Calu3 (cell line): Measurements from ENCODE around the gene BPI. TPM values are rescaled to one million over a fixed set of nuclear protein-coding genes. Genes with fewer than 3 reads are reported as not detected.

Experiments
- BruUV-seq: library from RNA; stranded (reverse); fragments of 400-500 nt; replicated peaks from 2 replicates; lab custom pipeline; 2021; lab: Mats Ljungman, UMichigan
- CTCF ChIA-PET: fragments of 300-600 bp; sonication (Branson Sonifier 250); formaldehyde crosslinking; loops from one replicate; lab custom pipeline; 2022; ENCODE audit warnings: antibody characterized with exemption; lab: Charles Lee
- DNase-seq: peaks from one replicate; pipeline ENCODE4 v3.0.0; 2022
- H3K27ac Mint-ChIP-seq: one replicate; pipeline ENCODE4 v1.8.0; 2022; ENCODE audit warnings: mixed read lengths; ENCODE audit not compliant: unreplicated experiment
- H3K27me3 Mint-ChIP-seq: one replicate; pipeline ENCODE4 v1.8.0; 2022; ENCODE audit warnings: mixed read lengths; ENCODE audit not compliant: unreplicated experiment
- H3K36me3 Mint-ChIP-seq: one replicate; pipeline ENCODE4 v1.8.0; 2022; ENCODE audit warnings: mild to moderate bottlenecking, moderate library complexity, mixed read lengths; ENCODE audit not compliant: insufficient read depth, unreplicated experiment
- H3K4me1 Mint-ChIP-seq: one replicate; pipeline ENCODE4 v1.8.0; 2022; ENCODE audit warnings: mild to moderate bottlenecking, low read depth, mixed read lengths; ENCODE audit not compliant: unreplicated experiment
- H3K4me3 Mint-ChIP-seq: one replicate; pipeline ENCODE4 v1.8.0; 2022; ENCODE audit warnings: mild to moderate bottlenecking, low read depth, moderate library complexity, mixed read lengths; ENCODE audit not compliant: unreplicated experiment
- H3K9me3 Mint-ChIP-seq: one replicate; pipeline ENCODE4 v1.8.0; 2022; ENCODE audit warnings: low read depth, mixed read lengths; ENCODE audit not compliant: unreplicated experiment
- intact Hi-C: fragments of 100-400 bp; cut with micrococcal nuclease; formaldehyde crosslinking; loops from one replicate; pipeline ENCODE4 v1.10.0; 2022; ENCODE audit not compliant: unreplicated experiment
- total RNA-seq: library from RNA; stranded (reverse); gene quantifications from 2 replicates; pipeline ENCODE4 v1.2.3, GENCODE V29; 2022
- TF ChIP-seq, protein P1 (sequence below): fragments of 200-600 bp; IDR thresholded peaks from one replicate; pipeline ENCODE4 v1.8.0; 2022; ENCODE audit warnings: antibody characterized with exemption; ENCODE audit not compliant: unreplicated experiment

Gene BPI
- total RNA-seq, 1 experiment from 2014 or later = not detected

- TF ChIP-seq, protein P1, sequence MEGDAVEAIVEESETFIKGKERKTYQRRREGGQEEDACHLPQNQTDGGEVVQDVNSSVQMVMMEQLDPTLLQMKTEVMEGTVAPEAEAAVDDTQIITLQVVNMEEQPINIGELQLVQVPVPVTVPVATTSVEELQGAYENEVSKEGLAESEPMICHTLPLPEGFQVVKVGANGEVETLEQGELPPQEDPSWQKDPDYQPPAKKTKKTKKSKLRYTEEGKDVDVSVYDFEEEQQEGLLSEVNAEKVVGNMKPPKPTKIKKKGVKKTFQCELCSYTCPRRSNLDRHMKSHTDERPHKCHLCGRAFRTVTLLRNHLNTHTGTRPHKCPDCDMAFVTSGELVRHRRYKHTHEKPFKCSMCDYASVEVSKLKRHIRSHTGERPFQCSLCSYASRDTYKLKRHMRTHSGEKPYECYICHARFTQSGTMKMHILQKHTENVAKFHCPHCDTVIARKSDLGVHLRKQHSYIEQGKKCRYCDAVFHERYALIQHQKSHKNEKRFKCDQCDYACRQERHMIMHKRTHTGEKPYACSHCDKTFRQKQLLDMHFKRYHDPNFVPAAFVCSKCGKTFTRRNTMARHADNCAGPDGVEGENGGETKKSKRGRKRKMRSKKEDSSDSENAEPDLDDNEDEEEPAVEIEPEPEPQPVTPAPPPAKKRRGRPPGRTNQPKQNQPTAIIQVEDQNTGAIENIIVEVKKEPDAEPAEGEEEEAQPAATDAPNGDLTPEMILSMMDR = no peak
- Mint-ChIP-seq H3K4me3 (no peak overlapping the region), H3K4me1 (no peaks in the 10 kb centered on the region), H3K27me3 (peaks cover 40% of the 10 kb centered on the region), H3K27ac (no peak overlapping the region), H3K9me3 (no peaks in the 10 kb centered on the region), H3K36me3 (no peaks in the 10 kb centered on the region)
- CTCF ChIA-PET = no interaction called here
- BruUV-seq = no TSS peak
- DNase-seq = no peak
- intact Hi-C loops = no loop called here
Measured at GRCh38 chr20:38357653-38358207, 53.8 kb downstream of the BPI start.

GRCh38 chr20:38358556-38358955 lies 54.6 kb downstream of the BPI start:
- no peak for DNase-seq
- no peaks in the 10 kb centered on the region for H3K9me3 Mint-ChIP-seq
- no peak overlapping the region for H3K4me3 Mint-ChIP-seq
- no peak overlapping the region for H3K27ac Mint-ChIP-seq
- H3K4me1 Mint-ChIP-seq = no peaks in the 10 kb centered on the region
- intact Hi-C loops = no loop called here
- H3K27me3 Mint-ChIP-seq = peaks cover 45% of the 10 kb centered on the region
- CTCF ChIA-PET = no interaction called here
- BruUV-seq = no TSS peak
- no peaks in the 10 kb centered on the region for H3K36me3 Mint-ChIP-seq
- TF ChIP-seq, protein P1 = no peak

- no peaks in the 10 kb centered on the region for H3K36me3 Mint-ChIP-seq
- no peak overlapping the region for H3K27ac Mint-ChIP-seq
- no peaks in the 10 kb centered on the region for H3K9me3 Mint-ChIP-seq
- H3K4me1 Mint-ChIP-seq = no peaks in the 10 kb centered on the region
- CTCF ChIA-PET = interaction anchor here (0.9 kb wide), 1 partner anchor 10 kb away, joined by 3 read pairs; no protein-coding TSS in a partner anchor
- TF ChIP-seq, protein P1 = no peak
- no TSS peak for BruUV-seq
- H3K4me3 Mint-ChIP-seq = no peak overlapping the region
- no peak for DNase-seq
- H3K27me3 Mint-ChIP-seq = peaks cover 47% of the 10 kb centered on the region
- intact Hi-C loops = no loop called here
Measured at GRCh38 chr20:38363004-38363747, 59.2 kb downstream of the BPI start.

DNA sequence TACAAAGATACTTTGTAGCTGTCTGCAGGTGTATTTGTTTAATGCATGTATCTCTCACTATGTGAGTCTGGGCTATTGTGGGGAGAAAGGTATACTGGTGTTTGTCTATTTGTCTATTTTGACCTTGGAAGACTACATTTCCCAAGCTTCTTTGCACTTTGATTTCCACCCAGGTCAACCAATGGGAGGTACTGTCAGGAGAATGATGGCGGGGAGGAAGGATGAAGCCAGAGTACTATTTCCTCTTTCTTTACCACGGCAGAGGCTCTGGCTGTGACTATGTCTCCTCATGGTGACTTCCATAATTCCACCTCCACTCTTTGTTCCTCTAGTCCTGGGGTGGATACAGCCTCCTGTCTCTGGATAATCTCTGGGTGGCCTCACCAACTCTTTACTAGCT lies 65.4 kb downstream of the BPI start:
- Mint-ChIP-seq H3K27me3 (peaks cover 84% of the 10 kb centered on the region), H3K4me1 (no peaks in the 10 kb centered on the region), H3K9me3 (no peaks in the 10 kb centered on the region), H3K36me3 (no peaks in the 10 kb centered on the region), H3K27ac (no peak overlapping the region), H3K4me3 (no peak overlapping the region)
- DNase-seq = no peak
- CTCF ChIA-PET = no interaction called here
- TF ChIP-seq, protein P1 = no peak
- no TSS peak for BruUV-seq
- intact Hi-C loops = no loop called here
